ENCODE results near the gene POC1A. TPM values are rescaled to one million over a fixed set of nuclear protein-coding genes. Genes with fewer than 3 reads are reported as not detected.

The POC1A gene
- total RNA-seq (2021) (28.8 and 35.0 TPM in 2 replicates), Bru-seq, nascent RNA (percentile 70 among the genes with signal in this experiment), BruChase-seq, experiment 1, labeled RNA remaining after a 2-hour chase (percentile 59 among the genes with signal in this experiment), BruChase-seq, experiment 2, labeled RNA remaining after a 6-hour chase (percentile 52 among the genes with signal in this experiment)
- long read RNA-seq, transcript POC1A-202 (10 exons, 1,999 nt) = minor isoform, 16 of 83 reads
- long read RNA-seq, transcript POC1A-201 (11 exons, 1,898 nt) = major isoform, 43 of 83 reads
- long read RNA-seq, partial matches to known transcripts = 7 of 83 reads
- long read RNA-seq, other reads (novel, unspliced or antisense) = 15 of 83 reads

DNA sequence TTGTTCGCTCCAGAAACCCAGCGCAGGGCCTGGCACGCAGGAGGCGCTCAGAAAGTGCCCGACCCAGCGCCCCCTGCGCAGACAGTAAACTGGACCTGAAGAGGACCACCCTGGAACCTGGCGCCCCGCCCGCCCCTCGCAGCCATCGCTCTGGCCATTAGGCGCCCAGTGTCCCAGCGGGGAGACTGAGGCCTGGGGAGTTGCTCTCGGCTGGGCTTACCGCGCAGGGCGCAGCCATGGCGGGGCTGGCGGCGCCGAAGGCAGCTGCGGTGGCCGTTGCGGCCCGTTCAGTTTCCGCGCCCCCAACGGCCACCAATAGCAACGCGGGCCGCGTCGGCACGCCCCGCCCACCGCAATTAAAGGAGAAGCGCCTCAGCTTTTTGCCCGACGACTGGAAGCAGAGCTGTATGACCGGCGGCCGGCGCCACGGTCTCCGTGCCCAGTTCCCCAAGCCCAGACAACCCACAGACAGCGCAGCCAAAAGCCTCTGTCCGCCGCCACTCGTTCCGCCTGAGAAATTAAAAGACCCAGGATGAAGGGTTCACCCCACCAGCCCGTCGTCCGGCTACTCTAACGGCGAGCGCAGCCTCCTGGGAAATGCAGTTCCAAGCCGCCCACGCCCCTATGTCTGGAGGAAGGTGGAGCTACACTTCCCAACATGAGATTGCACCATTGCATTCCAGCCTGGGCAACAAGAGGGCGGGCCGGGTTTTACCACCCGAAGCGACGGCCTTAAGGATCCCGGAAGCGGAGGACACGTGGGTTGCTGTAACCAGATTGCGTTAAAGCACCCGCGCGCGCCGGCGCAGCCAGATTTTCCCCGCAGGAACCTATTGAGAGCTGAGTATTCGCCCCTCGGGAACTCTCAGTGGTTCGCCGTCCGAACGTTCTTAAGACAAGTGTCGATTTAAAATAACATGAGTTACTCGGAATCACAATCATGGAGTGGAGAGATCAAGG, at the start of gene POC1A:
TSS of gene POC1A (minus strand) at position 289 of the 960 bp plus-strand sequence. CDS start at position 238, 51 bp downstream.
- CTCF ChIA-PET = interaction anchor here (0.5 to 1.3 kb wide), 6 partner anchors 42 to 662 kb away, joined by 3 to 9 read pairs (median 4); no protein-coding TSS in a partner anchor
- Histone ChIP-seq H3K9me2 (ENCODE audit: insufficient read depth) (no peaks in the 10 kb centered on the region), H3K4me2 (peak within 1 kb of the TSS; percentile 82), H3K36me3 (ENCODE audit: low read depth) (no peaks in the 10 kb centered on the region), H3K79me2 (ENCODE audit: low read depth) (peaks cover 8% of the 10 kb centered on the region; the same call in 1 of the 2 replicates), H4K20me1 (ENCODE audit: insufficient read depth) (no peaks in the 10 kb centered on the region), H2AFZ (peak within 1 kb of the TSS; percentile 92), H3K4me3 (peak within 1 kb of the TSS; percentile 90), H3K27me3 (ENCODE audit: insufficient read depth, low read depth) (no peaks in the 10 kb centered on the region), H3K4me1 (replicated peaks; ENCODE audit: insufficient read depth) (peaks cover 16% of the 10 kb centered on the region), H3F3A (ENCODE audit: insufficient read depth, low read depth) (peaks cover 20% of the 10 kb centered on the region), H3K9me3 (ENCODE audit: insufficient read depth, low read depth) (no peaks in the 10 kb centered on the region), H3K27ac (peak within 1 kb of the TSS; percentile 68)
- no TSS peak for BruUV-seq (replicated peaks)
- POLR2A ChIA-PET (ENCODE audit: unreplicated experiment) = interaction anchor here (0.6 to 1.0 kb wide), 3 partner anchors 21 to 83 kb away, joined by 3 to 6 read pairs (median 3); no protein-coding TSS in a partner anchor
- intact Hi-C loops (cut with micrococcal nuclease; ENCODE audit: unreplicated experiment) = loop anchor here (1.0 to 5.0 kb wide), 2 partner anchors 63 to 123 kb away; partner anchors contain the start of gene WDR82
- peak; percentile 93 for DNase-seq
- TF ChIP-seq, protein P1, sequence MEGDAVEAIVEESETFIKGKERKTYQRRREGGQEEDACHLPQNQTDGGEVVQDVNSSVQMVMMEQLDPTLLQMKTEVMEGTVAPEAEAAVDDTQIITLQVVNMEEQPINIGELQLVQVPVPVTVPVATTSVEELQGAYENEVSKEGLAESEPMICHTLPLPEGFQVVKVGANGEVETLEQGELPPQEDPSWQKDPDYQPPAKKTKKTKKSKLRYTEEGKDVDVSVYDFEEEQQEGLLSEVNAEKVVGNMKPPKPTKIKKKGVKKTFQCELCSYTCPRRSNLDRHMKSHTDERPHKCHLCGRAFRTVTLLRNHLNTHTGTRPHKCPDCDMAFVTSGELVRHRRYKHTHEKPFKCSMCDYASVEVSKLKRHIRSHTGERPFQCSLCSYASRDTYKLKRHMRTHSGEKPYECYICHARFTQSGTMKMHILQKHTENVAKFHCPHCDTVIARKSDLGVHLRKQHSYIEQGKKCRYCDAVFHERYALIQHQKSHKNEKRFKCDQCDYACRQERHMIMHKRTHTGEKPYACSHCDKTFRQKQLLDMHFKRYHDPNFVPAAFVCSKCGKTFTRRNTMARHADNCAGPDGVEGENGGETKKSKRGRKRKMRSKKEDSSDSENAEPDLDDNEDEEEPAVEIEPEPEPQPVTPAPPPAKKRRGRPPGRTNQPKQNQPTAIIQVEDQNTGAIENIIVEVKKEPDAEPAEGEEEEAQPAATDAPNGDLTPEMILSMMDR (conservative IDR thresholded peaks at IDR 0.05) = no peak; the same call in 1 of the 2 replicates
- no peak for TF ChIP-seq EZH2 (IDR thresholded peaks at IDR 0.05; ENCODE audit: low read depth)

DNA sequence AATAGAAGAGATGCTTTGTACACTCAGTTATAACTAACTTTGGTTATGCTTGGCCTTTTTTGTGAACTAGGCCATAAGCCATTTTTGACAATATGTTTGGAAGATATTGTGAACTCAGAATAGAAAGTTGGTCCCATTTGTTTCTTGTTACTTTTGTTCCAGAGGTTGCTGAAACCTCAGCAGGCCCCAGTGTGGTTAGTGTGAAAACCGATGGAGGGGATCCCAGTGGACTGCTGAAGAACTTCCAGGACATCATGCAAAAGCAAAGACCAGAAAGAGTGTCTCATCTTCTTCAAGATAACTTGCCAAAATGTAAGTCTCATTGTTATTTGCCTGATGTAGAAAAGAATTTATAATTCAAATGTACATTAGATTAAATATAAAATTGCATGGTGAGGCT, 49.5 kb upstream of the POC1A start:
- no peak overlapping the region for H3K4me3 ChIP-seq
- no peak for DNase-seq
- H3K9me3 ChIP-seq (ENCODE audit: insufficient read depth, low read depth) = no peaks in the 10 kb centered on the region
- intact Hi-C loops (cut with micrococcal nuclease; ENCODE audit: unreplicated experiment) = no loop called here
- no peak for TF ChIP-seq EZH2 (IDR thresholded peaks at IDR 0.05; ENCODE audit: low read depth)
- TF ChIP-seq, protein P1 (conservative IDR thresholded peaks at IDR 0.05) = no peak
- no peaks in the 10 kb centered on the region for H3K9me2 ChIP-seq (ENCODE audit: insufficient read depth)
- CTCF ChIA-PET = interaction anchor here (0.6 kb wide), 1 partner anchor 23 kb away, joined by 3 read pairs; no protein-coding TSS in a partner anchor
- POLR2A ChIA-PET (ENCODE audit: unreplicated experiment) = no interaction called here
- no peak overlapping the region for H2AFZ ChIP-seq
- H3K4me2 ChIP-seq = no peak overlapping the region
- BruUV-seq (replicated peaks) = no TSS peak
- H4K20me1 ChIP-seq (ENCODE audit: insufficient read depth) = no peaks in the 10 kb centered on the region
- H3K79me2 ChIP-seq (ENCODE audit: low read depth) = peaks cover 25% of the 10 kb centered on the region
- no peak overlapping the region for H3K27ac ChIP-seq
- H3K4me1 ChIP-seq (replicated peaks; ENCODE audit: insufficient read depth) = peaks cover 8% of the 10 kb centered on the region
- peaks cover 75% of the 10 kb centered on the region for H3K36me3 ChIP-seq (ENCODE audit: low read depth)
- H3F3A ChIP-seq (ENCODE audit: insufficient read depth, low read depth) = peaks cover 18% of the 10 kb centered on the region; the same call in 1 of the 2 replicates
- H3K27me3 ChIP-seq (ENCODE audit: insufficient read depth, low read depth) = no peaks in the 10 kb centered on the region

Measured in PC-9 (cell line).